HG03064 (cell line): ENCODE results near the gene LENG8.
A peak's percentile ranks its signal among the peaks of the same experiment; 100 is the strongest.

Experiments
- ATAC-seq: cut with Tn5 transposase; IDR thresholded peaks from one replicate; pipeline ENCODE4 v1.9.1; 2021; ENCODE audit warnings: low read depth; ENCODE audit not compliant: unreplicated experiment

The LENG8 gene

DNA sequence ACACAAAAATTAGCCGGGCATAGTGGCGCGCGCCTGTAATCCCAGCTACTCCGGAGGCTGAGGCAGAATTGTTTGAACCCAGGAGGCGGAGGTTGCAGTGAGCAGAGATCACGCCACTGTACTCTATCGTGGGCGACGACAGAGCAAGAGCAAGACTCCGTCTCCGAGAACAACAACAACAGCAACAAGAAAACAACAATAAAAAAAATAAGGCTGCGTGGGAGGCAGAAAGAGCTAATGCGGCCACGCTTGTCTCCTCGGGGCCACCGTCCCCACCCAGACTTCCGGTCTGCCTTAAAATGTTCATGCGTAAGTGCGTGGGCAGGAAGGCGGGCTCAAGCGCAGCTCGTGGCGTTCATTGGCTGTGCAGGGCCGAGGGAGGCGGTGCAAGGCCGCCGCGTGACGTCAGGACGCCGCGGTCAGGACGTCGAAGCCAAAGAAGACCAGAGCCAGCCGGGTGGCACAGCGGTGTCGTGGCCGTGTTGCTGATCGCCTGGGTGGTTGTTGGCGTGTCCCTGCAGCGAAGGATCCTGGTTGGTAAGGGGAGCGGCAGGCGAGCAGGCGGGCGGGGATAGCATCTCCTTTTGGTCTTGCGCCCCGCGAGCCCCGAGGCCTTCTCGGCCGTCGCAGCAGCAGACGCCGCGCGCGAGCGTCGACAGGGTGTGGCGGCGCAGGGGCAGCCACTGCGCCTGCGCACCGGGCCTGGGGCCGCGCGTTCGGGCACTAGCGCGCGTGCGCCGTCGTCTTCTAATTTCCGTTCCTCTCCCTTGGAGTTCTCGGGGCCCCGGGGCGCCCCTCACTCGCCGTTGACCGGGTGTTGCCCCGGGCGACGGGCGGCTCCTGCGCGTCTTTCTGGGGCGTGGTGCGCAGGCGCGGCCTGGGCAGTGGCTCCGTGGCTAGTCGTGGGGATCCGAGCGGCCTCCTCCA lies at the start of gene LENG8:
TSS of gene LENG8 (plus strand) at position 426 of the 927 bp plus-strand sequence. CDS start 2,146 bp downstream, outside the sequence.
- peak; percentile 86 for ATAC-seq

DNA sequence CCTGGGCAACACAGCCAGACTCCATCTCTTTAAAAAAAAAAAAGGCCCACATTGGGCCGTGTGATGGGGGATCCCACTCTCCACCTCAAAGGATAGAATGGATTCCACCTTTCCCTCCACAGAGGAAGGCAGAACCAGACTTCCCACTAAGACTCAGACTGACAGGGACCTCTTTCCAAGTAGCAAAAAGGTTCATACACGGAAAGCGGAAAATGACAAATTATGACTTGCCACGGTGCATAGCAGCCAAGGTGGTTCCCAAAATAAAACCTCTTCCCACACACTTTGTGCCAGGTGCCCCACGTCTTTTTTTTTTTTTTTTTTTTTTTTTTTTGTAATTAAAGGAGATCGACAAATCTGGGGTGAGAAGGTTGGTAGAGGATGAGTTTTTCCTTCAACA lies 48.1 kb upstream of the LENG8 start:
- ATAC-seq, result no peak

DNA sequence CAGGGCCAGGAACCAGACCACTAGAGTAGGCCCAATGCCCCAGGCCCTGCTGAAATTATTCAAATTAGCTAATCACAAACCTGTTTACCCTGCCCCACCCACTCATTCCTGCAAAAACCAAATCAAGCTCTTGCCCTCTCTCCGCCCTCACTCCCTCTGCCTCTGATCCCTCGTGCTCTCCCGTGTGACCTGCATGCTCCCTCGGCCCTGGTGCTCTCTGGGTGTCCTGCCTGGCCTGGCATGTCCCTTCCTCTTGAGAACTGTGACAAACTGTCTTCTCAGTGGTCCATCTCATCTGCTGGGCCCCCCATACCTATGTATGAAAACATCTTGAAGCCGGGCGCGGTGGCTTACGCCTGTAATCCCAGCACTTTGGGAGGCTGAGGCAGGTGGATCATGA lies 45.9 kb upstream of the LENG8 start:
- ATAC-seq, result no peak

DNA sequence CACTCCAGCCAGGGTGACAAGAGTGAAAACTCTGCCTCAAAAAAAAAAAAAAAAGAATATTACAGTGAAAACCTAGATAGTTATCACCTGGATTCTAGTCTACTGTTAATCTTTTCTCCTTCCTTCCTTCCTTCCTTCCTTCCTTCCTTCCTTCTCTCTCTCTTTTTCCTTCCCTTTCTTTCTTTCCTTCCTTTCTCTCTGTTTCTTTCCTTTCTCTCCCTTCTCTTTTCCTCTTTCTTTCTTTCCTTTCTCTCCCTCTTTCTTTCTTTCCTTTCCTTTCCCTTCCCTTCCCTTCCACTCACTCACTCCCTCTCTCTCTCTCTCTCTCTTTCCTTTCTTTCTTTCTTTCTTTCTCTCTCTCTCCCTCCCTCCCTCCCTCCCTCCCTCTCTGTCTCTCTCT lies 43.4 kb upstream of the LENG8 start:
- no peak for ATAC-seq

DNA sequence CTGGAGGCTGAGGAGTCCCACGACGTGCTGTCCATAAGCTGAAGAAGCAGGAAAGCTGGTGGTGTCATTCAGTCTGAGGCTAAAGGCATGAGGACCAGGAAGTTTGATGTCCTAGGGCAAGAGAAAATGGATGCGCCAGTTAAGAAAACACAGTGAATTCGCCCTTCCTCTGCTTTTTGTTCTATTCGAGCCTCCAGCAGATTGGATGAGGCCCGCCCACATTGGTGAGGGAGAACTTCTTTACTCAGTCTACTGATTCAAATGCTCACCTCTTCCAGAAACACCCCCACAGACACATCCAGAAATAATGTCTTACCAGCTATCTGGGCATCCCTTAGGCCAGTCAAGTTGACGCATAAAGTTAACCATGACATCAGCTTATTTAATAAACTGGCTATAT lies 41.2 kb upstream of the LENG8 start:
- no peak for ATAC-seq

DNA sequence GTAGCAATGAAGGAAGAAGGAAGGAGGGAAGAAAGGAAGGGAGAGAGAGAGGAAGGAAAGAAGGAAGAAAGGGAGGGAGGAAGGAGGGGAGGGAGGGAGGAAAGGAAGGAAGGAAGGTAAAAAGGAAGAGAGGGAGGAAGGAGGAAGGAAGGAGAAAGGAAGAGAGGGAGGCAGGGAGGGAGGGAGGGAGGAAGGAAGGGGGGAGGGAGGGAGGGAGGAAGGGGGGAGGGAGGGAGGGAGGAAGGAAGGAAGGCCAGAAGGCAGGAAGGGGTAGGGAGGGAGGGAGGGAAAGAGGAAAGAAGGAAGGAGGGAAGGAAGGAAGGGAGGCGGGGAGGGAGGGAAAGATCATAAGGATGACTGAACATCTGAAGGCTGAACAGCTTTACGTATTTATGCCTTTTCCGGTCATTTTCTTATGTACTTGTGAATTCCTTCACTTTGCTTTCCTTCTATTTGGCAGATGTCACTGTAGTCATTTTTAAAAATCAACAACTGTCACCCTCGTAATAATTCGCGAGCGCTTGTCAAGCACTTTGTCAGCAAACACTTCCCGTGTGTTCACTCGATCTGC lies 40.5 kb upstream of the LENG8 start:
- no peak for ATAC-seq

DNA sequence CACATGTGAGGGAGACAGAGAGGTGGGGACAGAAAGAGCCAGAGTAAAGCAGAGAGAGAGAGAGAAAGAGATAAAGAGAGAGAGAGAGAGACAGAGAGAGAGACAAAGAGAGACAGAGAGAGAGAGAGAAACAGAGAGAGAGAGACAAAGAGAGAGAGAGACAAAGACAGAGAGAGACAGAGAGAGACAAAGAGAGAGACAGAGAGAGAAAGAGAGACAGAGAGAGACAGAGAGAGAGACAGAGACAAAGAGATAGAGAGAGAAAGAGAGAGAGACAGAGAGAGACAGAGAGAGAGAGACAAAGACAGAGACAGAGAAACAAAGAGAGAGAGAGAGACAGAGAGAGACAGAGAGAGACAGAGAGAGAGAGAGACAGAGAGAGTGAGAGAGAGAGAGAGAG lies 38.0 kb upstream of the LENG8 start:
- no peak for ATAC-seq

DNA sequence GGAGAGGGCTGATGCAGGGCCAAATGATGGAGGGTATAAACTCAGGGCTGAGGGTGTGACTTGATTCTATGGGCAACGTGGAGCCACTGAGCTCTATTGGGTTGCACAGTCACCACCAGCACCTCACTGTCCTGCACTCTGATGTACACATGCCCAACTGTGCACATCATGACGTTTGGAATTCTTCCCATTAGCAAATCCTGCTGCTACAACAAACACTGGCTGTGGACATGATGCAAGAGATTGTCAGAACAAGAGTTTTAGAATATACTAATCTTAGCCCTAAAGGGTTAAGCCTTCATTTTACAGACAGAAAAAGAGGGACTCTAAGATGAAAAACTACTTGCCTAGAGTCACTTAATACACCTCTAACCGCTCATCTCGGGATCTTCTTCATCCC lies 36.1 kb upstream of the LENG8 start:
- no peak for ATAC-seq

DNA sequence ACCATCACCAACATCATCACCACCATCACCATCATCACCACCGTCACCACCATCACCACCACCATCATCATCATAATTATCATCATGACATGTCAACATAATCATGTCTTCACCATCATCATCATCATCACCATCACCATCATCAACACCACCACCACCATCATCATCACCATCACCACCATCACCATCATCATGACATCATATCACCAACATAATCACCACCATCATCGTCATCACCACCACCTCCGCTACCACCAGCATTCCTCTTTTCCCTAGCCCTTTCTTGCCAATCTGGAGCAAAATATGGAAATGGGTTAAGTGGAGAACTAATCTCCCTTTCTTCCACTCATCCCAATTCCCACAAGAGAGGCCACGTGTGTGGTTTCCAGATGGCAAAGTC lies 34.8 kb upstream of the LENG8 start:
- ATAC-seq, result no peak

DNA sequence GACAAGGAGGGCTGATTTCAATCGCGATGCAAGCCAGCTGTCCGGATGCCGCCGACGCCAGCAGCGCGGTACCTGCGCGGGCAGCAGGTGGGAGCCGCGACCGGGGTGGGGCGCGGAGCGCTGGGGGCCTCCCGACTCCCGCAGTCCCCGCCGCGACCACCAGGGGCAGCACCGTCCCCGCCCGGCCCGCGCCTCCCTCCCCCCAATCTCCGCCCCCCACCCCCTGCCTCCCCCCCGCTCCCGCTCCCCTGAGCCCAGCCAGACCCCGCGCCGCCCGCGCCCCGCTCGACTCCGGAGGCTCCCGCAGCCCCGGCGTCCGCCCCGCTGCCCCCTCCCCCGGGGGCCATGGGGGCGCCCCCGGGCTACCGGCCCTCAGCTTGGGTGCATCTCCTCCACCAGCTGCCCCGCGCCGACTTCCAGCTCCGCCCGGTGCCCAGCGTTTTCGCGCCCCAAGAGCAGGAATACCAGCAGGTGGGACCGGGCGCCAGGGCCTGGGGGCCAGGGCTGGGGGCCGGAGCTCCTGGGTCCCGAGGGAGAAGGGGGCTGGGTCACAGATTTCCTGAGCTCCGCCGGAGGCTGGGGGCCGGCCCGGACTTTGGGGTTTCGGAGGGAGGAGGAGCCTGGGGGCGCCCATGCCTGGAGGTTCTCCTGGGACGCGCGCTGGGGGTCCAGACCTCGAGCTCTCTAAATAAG lies 33.6 kb upstream of the LENG8 start, which contains the start of gene TTYH1:
TSS of gene TTYH1 (plus strand) at position 257 of the 693 bp plus-strand sequence. CDS start at position 346, 89 bp downstream.
- ATAC-seq, result no peak

DNA sequence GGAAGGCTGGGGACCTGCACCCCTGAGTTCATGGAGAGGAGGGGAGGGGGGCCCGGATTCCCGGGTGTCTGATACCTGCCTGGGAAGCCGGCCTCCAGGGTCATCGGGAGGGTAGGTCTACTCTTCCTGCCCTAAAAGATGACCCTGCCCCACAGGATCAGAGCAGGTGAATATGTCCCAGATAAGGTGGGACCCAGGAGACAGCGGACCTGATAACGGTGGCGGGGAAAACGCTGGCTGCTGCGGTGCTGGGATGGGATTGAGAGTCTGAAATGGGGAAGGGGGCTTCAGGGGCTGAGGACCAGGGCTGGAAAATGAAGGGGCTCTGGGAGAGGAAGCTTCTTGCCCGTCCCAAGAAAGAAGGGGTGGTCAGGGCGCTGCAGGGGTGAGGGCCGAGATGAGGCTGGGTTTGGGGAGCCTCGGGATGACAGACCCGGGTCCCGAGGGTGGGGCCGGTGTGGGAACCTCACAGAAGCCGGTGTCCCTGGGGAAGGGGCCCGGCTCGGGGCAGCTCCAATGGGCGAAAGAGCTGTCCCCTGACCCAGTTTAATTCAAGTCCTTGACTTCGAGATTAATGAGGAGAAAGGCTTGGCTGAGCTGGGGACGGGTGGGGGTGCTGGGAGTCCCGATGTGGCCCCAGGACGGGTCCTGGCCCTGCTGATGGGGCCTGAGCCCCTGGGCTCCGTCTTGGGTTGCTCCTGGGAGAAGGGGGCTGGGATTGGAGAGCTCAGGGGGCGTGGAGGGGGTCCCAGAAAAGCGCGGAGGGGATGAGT lies 32.9 kb upstream of the LENG8 start:
- ATAC-seq, result no peak

DNA sequence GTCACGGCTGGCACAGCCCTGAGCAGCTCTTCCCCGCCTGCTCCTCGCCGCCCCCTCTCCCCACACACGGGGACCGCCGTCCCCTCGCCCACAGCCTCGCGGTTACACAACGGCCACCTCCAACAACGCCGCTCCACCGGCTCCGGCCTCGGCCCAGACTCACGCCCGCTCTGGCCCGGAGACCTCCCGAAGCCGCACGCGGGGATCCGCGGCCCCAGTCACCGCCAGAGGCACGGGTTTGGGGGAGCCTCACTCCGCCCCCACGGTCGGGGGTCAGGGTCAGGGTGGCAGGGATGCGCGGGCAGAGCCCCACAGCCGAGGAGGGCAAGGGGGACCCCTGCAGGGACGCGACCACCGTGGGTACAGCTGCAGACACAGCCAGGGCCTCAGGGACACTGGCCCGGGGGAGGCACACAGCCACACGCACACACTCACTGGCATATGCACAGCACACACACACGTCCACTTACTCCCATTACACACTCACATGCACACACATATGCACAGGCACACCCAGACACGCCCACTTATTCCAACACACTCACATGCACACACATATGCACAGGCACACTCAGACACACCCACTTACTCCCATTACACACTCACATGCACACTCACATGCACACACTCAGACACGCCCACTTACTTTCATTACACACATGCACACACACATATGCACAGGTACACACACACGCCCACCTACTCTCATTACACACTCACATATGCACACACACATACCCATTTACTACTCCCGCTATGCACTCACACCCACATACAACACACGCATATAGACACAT lies 32.1 kb upstream of the LENG8 start:
- no peak for ATAC-seq

DNA sequence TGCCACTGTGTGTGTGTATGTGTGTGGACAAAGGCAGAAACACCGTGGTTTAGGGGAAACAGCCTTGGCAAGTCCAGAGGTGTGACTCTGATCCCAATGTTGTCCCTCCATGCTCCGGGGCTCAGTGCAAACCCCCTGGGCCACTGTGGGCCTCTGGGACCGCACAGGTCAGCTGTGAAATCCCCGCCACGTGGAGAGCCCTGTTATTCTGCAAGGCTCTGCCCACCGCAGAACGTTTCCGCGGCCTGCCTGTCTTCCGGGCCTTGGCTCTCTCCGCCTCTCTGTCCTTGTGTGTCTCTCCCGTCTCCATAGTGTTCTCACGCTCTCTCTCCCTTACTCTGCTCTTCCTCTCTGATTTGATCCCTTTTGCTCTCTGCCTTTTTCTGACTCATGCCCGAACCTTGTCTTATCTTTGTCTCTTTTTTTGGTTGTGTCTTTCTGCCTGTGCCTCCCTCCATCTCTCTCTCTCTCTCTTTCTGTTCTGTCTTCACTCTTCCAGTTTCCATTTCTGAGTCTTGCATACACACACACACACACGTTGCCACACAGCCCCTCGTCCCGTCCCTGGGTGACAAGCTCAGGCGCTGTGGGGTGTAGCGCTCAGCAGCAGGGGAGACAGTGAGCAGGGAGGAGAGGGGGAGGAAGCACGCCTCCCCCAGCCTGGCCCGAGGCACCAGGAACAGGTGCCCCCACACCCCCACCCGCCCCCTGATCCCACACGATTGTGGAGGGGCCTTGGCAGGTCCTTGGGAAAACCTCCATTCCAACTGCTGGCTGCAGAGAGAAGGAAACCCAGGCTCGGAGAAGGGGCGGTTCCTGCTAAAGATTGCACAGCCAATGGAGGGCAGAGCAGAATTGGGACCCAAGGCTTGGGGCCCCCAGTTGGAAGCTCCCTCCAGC lies 30.7 kb upstream of the LENG8 start:
- ATAC-seq, result no peak

DNA sequence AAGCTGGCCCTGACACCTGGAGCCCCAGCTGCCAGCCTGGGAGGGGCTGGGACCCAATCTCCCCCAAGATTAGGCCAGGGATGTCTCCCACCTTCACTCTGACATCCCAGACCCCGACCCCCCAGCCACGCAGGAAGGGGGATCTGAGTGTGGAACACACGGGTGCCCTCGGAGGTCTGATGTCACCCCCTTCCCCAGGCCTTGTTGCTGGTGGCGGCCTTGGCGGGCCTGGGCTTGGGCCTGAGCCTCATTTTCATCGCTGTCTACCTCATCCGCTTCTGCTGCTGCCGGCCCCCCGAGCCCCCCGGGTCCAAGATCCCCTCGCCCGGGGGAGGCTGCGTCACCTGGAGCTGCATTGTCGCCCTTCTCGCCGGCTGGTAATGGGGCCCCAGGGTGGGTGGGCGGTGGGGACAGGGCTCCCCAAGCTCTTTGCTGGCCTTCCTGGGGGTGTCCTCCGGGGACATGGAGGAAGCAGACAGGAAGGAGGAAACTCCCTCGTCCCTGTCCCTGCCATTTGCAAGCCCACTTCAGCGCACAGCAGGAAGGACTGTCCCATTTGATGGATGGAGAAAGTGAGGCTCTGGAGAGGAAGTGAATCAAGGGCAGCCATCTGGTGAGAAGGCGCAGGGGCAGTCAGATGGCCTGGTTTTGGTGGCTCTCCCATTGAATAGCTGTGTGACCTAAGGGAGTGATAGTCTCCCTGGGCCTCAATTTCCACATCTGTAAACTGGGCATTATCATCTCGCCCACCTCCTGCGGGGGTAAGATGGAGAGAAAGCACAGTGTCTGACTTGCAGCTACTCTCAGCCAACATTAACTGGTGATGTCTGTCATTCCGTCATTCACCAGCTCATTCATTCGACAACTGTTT lies 29.8 kb upstream of the LENG8 start:
- no peak for ATAC-seq

DNA sequence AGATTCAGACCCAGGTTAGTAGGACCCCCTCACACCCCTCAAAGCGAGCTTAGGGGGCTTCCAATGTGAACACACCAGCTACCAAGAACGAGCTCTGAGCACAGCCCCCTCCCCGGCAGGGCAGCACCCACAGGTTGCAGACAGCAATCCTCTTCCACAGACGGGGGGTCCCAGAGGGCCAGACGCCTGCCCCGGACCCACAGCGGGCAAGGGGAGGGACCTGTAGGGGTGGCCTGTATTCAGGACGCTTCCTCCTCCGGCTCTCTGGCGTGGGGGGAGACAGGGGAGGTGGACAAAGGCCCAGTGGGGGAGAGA lies 29.0 kb upstream of the LENG8 start:
- ATAC-seq, result no peak

DNA sequence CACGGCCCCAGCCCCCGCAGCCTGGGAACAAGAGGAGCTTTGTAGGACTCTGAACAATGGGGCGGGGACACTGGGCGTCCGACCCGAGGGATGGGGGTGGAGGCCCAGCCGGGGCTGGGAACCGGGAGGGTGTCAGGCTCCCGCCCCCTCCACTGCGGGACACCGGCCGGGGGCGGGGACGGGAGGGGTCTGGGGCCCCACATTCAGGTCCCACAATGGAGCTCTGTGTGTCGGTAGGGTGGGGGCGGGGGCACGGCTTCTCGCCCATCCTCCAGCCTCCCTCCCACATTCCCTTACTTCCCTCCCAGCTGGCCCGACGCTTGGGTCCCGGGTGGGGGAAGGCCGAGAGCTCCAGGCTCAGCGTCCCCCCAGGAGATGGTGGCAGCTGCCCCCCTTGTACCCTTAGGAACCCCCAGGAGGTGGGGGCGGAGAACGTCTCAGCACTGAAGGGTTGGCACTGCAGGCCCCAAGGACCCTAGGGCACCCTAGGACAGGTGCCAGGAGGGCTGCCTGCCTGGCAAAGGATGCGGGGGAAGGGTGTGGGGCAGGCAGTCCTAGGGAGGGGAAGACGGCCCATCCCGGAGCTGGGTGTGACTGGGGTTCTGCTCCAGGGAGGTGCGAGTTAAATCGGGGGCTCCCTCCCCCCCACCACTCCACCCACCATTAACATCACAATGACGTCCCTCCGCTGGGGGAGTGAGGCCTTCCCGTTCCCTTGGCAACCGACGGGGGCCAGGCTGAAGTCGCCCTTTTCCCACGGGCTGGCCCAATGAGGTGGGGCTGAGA lies 28.4 kb upstream of the LENG8 start:
- ATAC-seq, result no peak

DNA sequence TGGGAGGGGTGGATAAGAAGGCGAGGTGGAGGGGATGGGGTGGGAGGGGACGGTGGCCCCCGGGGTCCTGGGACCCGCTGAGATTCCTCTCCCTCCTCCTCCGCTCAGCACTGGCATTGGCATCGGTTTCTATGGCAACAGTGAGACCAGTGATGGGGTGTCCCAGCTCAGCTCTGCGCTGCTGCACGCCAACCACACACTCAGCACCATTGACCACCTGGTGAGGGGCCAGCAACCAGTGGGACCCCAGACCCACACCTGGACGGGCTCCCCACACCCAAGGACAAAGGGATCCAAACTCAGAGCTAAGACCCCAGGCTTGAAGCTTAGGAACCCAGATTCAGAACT lies 27.9 kb upstream of the LENG8 start:
- no peak for ATAC-seq
